ENCODE results near the gene BDNF.

DNA sequence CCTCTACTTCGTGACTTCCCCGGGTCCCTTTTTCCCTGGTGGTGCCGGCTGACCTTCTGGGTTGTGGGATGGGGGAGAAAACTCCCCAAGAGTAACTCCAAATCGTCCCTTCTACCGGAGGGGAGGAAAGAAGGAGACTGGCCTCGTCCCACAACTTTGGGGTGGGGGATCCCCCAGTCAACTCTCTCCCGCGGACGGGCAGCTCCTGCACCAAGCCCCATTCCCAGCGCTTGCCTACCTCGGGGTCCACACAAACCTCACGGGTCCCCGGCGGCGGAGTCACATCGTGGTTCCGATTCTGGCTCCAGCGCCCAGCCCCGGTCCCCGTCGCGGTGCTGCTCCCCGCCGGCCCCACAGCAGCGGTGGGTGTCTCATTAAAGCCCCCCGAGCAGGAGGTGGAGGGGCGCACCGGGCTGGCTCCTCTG is 317 bp downstream of the BDNF start:
- TF ChIP-seq CTCF (conservative IDR thresholded peaks at IDR 0.05) (no peak), EZH2 (IDR thresholded peaks at IDR 0.05; ENCODE audit: low read depth) (peak; percentile 93)

Data from PC-9 (cell line).